H54 (cell line): Measurements from ENCODE around the gene AKAP12.
"Not testable (repeated sequence)": the region's sequence is repeated elsewhere in the genome, so short reads cannot be mapped to it uniquely, and the experiment has no call there.

Experiments used
- DNase-seq: peaks from one replicate; pipeline ENCODE4 v3.0.0; 2011; ENCODE audit warnings: low spot score, mixed read lengths; ENCODE audit not compliant: insufficient read length
- FAIRE-seq: peaks from 3 replicates; lab custom pipeline; 2011; peaks lifted over from hg19 to GRCh38; lab: Jason Lieb, UNC
- POLR2A ChIP-seq: IDR thresholded peaks from 2 replicates; pipeline ENCODE4 v1.6.1; 2011; ENCODE audit warnings: low read depth, mild to moderate bottlenecking, low read length

Gene AKAP12

GRCh38 chr6:151359486-151359885 lies 119.7 kb downstream of the AKAP12 start:
- DNase-seq (no peak), FAIRE-seq (no peak)
- TF ChIP-seq POLR2A: no peak

GRCh38 chr6:151365233-151365632 lies 125.5 kb downstream of the AKAP12 start:
- no peak for DNase-seq
- FAIRE-seq: no peak
- no peak for TF ChIP-seq POLR2A

GRCh38 chr6:151370509-151371078 lies 130.8 kb downstream of the AKAP12 start:
- DNase-seq (no peak), FAIRE-seq (no peak)
- TF ChIP-seq POLR2A: no peak

DNA sequence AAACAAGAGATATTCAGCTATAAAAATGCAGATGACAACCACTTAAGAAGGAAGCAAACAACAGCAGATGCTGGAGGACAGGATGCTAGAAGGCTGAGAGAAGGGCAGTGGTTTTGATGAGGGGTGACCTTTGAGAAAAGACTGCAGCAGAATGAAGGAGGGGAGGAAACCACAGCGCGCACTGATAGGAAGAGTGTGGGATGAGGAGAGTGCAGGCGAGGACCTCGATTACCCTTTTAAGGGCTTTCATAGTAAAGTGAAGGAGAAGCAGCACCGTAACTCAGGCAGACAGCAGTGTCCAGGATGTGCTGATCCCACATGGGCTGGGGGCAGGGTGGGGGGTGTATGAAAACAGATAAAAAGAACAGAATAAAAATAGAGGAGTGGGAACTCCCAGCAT lies 132.4 kb downstream of the AKAP12 start:
- no peak for DNase-seq
- FAIRE-seq: no peak
- no peak for TF ChIP-seq POLR2A

DNA sequence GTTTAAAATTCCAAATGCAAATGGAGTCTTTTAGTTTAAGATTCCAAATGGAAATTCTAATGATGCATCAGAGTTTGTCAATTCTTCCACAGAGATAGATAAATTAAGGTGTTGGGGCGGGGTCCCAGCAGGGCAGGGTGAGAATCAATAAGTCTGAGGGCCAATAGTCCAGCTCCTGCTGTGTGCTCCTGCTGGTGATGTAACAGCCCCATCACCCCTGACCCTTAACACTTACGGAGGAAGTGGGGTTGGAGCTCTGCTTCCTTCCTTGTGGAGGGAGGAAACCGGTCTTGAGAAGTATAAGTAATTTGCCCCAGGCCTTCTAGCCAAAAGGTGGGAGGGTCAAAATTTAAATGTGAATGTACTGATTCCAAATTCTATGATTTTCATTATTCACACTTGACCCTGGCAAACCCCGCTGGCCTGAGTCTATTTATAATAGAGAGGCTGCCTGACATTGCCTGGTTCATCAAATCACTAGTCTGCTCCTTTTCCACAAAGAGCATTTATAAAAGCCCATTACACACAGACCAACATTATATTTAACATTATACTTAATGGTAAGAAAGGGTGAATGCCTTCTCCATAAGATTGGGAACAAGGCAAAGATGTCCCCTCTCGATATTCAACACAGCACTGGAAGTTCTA lies 134.4 kb downstream of the AKAP12 start:
- FAIRE-seq (no peak), DNase-seq (no peak)
- TF ChIP-seq POLR2A: no peak

- DNase-seq: no peak
- no peak for TF ChIP-seq POLR2A
- no peak for FAIRE-seq
These were observed 136.1 kb downstream of the AKAP12 start for GRCh38 chr6:151375833-151376232.

GRCh38 chr6:151376440-151376839 lies 136.7 kb downstream of the AKAP12 start:
- no peak for TF ChIP-seq POLR2A
- FAIRE-seq (no peak), DNase-seq (no peak)

GRCh38 chr6:151377095-151377494 lies 137.3 kb downstream of the AKAP12 start:
- no peak for DNase-seq
- FAIRE-seq: no peak
- TF ChIP-seq POLR2A: no peak

GRCh38 chr6:151379933-151380847 lies 140.4 kb downstream of the AKAP12 start:
- no peak for TF ChIP-seq POLR2A
- DNase-seq (no peak), FAIRE-seq (no peak)

DNA sequence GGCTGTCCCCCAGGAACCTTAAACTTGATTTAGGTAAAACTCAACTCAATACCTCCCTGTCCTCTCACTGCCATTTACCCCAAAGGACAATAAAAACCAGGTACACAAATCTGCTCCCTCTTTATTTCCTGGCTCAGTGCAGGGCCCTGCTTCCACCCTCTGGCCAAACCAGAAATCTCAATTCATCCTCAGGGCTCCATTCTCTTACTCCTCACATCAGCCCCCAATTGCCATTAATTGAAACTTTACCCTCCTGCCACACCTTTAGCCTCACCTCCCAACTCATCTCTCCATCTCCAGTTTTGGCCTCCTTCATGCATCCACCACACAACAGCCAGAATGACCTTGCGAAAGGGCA lies 141.1 kb downstream of the AKAP12 start:
- no peak for FAIRE-seq
- no peak for DNase-seq
- TF ChIP-seq POLR2A: no peak

GRCh38 chr6:151381722-151382121 lies 142.0 kb downstream of the AKAP12 start:
- no peak for TF ChIP-seq POLR2A
- FAIRE-seq (no peak), DNase-seq (no peak)

DNA sequence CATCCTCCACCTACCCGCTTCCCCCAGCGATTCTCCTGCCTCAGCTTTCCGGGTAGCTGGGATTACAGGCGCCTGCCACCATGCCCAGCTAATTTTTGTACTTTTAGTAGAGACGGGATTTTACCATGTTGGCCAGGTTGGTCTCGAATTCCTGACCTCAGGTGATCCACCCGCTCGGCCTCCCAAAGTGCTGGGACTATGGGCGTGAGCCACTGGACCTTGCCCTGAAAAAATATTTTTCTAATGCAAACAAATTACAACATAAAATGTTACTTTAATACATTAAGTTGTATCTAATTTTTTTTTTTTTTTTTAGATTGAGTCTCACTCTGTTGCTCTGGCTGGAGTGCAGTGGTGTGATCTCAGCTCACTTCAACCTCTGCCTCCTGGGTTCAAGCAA lies 142.9 kb downstream of the AKAP12 start:
- DNase-seq, FAIRE-seq: not testable (repeated sequence)

- DNase-seq: no peak
- FAIRE-seq: no peak
- no peak for TF ChIP-seq POLR2A
These were observed 144.4 kb downstream of the AKAP12 start for GRCh38 chr6:151384151-151384550.

DNA sequence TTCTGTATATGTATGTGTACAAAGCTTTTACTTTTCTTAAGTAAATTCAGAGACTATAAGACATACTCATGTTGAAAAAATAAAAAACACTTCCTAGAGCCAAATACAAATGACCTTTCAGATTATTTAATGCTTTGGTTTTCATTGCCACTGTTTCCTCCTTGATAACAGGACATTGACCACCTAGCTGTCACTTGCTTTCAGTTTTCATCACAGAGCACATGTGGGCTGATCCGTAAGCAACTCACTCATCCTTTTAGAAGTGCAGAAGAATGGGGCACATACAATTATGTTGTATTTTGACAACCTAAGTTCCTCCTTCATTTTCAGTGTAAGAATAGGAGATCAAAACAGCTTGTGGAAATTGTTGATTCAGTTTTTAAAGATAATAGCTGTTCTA lies 145.4 kb downstream of the AKAP12 start:
- no peak for FAIRE-seq
- DNase-seq: no peak
- TF ChIP-seq POLR2A: no peak
